Measurements from ENCODE around the gene ZNF383.
"Not testable (repeated sequence)": the region's sequence is repeated elsewhere in the genome, so short reads cannot be mapped to it uniquely, and the experiment has no call there.

The ZNF383 gene

GRCh38 chr19:37195248-37195647 lies 22.8 kb upstream of the ZNF383 start:
- 100% methylated on average over 1 of the region's 4 CpGs for WGBS
- not testable (repeated sequence) for H3K23ac ChIP-seq (ENCODE audit: low read length in 2 of 2); H3K4me1 ChIP-seq (ENCODE audit: control insufficient read depth, insufficient read depth, low read depth, low read length); H3K4ac ChIP-seq (ENCODE audit: low read depth in 1 of 2, low read length in 2 of 2); H2BK120ac ChIP-seq (ENCODE audit: low read depth, low read length); H3K27me3 ChIP-seq (ENCODE audit: control insufficient read depth in 1 of 2, insufficient read depth in 1 of 2, low read length in 2 of 2); H4K91ac ChIP-seq (ENCODE audit: low read length); DNase-seq; H2AK5ac ChIP-seq (ENCODE audit: low read length, severe bottlenecking); H2BK5ac ChIP-seq (ENCODE audit: low read depth, low read length, poor library complexity, severe bottlenecking); H3K4me2 ChIP-seq (ENCODE audit: low read length, poor library complexity, severe bottlenecking); H3K14ac ChIP-seq (ENCODE audit: low read length in 2 of 2); H4K8ac ChIP-seq (ENCODE audit: low read length); H3K27ac ChIP-seq (ENCODE audit: low read length, poor library complexity, severe bottlenecking); H2AFZ ChIP-seq (ENCODE audit: low read depth, low read length); H2BK15ac ChIP-seq (ENCODE audit: low read depth, poor library complexity, severe bottlenecking); H3K4me3 ChIP-seq (ENCODE audit: insufficient read depth in 1 of 2, low read depth in 1 of 2, low read length in 2 of 2); H3K9ac ChIP-seq (ENCODE audit: low read length); H3K79me1 ChIP-seq (replicated peaks; ENCODE audit: low read length, poor library complexity, severe bottlenecking); H2BK12ac ChIP-seq (ENCODE audit: low read length in 2 of 2); H3K18ac ChIP-seq (ENCODE audit: low read depth in 1 of 2, low read length in 2 of 2)
- peaks cover 65% of the 10 kb centered on the region for H3K9me3 ChIP-seq (ENCODE audit: control insufficient read depth, low read length)
- peaks cover 43 to 73% of the 10 kb centered on the region in 2 experiments for H3K36me3 ChIP-seq (ENCODE audit: control insufficient read depth in 1 of 2, insufficient read depth in 2 of 2, low read depth in 1 of 2, low read length in 2 of 2)

DNA sequence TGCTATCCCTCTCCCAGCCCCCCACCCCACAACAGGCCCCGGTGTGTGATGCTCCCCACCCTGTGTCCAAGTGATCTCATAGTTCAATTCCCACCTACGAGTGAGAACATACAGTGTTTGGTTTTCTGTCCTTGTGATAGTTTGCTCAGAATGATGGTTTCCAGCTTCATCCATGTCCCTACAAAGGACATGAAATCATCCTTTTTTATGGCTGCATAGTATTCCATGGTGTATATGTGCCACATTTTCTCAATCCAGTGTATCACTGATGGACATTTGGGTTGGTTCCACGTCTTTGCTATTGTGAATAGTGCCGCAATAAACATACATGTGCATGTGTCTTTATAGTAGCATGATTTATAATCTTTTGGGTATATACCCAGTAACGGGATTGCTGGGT lies 20.9 kb upstream of the ZNF383 start:
- not testable (repeated sequence) for H3K4me2 ChIP-seq (ENCODE audit: low read length, poor library complexity, severe bottlenecking); H3K18ac ChIP-seq (ENCODE audit: low read depth in 1 of 2, low read length in 2 of 2); H3K27ac ChIP-seq (ENCODE audit: low read length, poor library complexity, severe bottlenecking); H2BK12ac ChIP-seq (ENCODE audit: low read length in 2 of 2); DNase-seq; H3K79me1 ChIP-seq (replicated peaks; ENCODE audit: low read length, poor library complexity, severe bottlenecking); H3K9ac ChIP-seq (ENCODE audit: low read length); H4K91ac ChIP-seq (ENCODE audit: low read length); H3K4me1 ChIP-seq (ENCODE audit: control insufficient read depth, insufficient read depth, low read depth, low read length); H3K4ac ChIP-seq (ENCODE audit: low read depth in 1 of 2, low read length in 2 of 2); H3K27me3 ChIP-seq (ENCODE audit: control insufficient read depth in 1 of 2, insufficient read depth in 1 of 2, low read length in 2 of 2); H2AFZ ChIP-seq (ENCODE audit: low read depth, low read length); H3K4me3 ChIP-seq (ENCODE audit: insufficient read depth in 1 of 2, low read depth in 1 of 2, low read length in 2 of 2); H4K8ac ChIP-seq (ENCODE audit: low read length); H2AK5ac ChIP-seq (ENCODE audit: low read length, severe bottlenecking); H2BK120ac ChIP-seq (ENCODE audit: low read depth, low read length); H2BK15ac ChIP-seq (ENCODE audit: low read depth, poor library complexity, severe bottlenecking); H3K23ac ChIP-seq (ENCODE audit: low read length in 2 of 2); H2BK5ac ChIP-seq (ENCODE audit: low read depth, low read length, poor library complexity, severe bottlenecking); H3K14ac ChIP-seq (ENCODE audit: low read length in 2 of 2)
- Histone ChIP-seq H3K9me3 (ENCODE audit: control insufficient read depth, low read length) (peaks cover 67% of the 10 kb centered on the region), H3K36me3 (ENCODE audit: control insufficient read depth in 1 of 2, insufficient read depth in 2 of 2, low read depth in 1 of 2, low read length in 2 of 2) (peaks cover 30 to 68% of the 10 kb centered on the region in 2 experiments)
- 80% methylated on average over 1 of the region's 5 CpGs for WGBS

DNA sequence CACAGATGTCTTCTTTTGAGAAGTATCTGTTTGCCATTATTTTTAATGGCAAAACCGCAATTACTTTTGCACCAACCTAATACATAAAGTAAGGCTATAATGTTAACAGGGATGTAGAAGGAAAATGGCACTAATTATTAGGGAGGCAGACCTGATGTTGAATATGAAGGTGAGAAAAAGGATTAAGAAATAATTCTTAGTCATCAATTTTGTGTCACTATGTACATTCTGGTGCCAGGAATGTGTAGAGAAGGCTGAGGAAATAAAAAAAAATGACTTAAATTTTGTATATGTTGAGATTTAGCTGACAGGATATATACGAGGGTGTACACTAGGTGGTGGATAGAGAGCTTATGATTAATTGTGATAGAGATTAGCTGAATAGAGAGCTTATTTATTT lies 20.2 kb upstream of the ZNF383 start:
- no peaks in the 10 kb centered on the region for H3K27me3 ChIP-seq (ENCODE audit: control insufficient read depth in 1 of 2, insufficient read depth in 1 of 2, low read length in 2 of 2)
- H3K4me1 ChIP-seq (ENCODE audit: control insufficient read depth, insufficient read depth, low read depth, low read length) = no peaks in the 10 kb centered on the region
- 100% methylated on average over 1 of the region's 2 CpGs for WGBS
- H2BK5ac ChIP-seq (ENCODE audit: low read depth, low read length, poor library complexity, severe bottlenecking) = no peak overlapping the region
- no peak overlapping the region for H3K4ac ChIP-seq (ENCODE audit: low read depth in 1 of 2, low read length in 2 of 2)
- no peak overlapping the region for H3K4me2 ChIP-seq (ENCODE audit: low read length, poor library complexity, severe bottlenecking)
- no peak overlapping the region for H4K8ac ChIP-seq (ENCODE audit: low read length)
- H2AFZ ChIP-seq (ENCODE audit: low read depth, low read length) = no peak overlapping the region
- no peak overlapping the region for H2BK12ac ChIP-seq (ENCODE audit: low read length in 2 of 2)
- no peak overlapping the region for H3K23ac ChIP-seq (ENCODE audit: low read length in 2 of 2)
- no peaks in the 10 kb centered on the region for H3K79me1 ChIP-seq (replicated peaks; ENCODE audit: low read length, poor library complexity, severe bottlenecking)
- no peak overlapping the region for H3K14ac ChIP-seq (ENCODE audit: low read length in 2 of 2)
- no peak overlapping the region for H2BK120ac ChIP-seq (ENCODE audit: low read depth, low read length)
- no peak overlapping the region for H4K91ac ChIP-seq (ENCODE audit: low read length)
- no peak overlapping the region for H3K27ac ChIP-seq (ENCODE audit: low read length, poor library complexity, severe bottlenecking)
- no peak overlapping the region for H2BK15ac ChIP-seq (ENCODE audit: low read depth, poor library complexity, severe bottlenecking)
- no peak for DNase-seq
- no peak overlapping the region for H3K9ac ChIP-seq (ENCODE audit: low read length)
- H3K4me3 ChIP-seq (ENCODE audit: insufficient read depth in 1 of 2, low read depth in 1 of 2, low read length in 2 of 2) = no peak overlapping the region
- peaks cover 71% of the 10 kb centered on the region for H3K9me3 ChIP-seq (ENCODE audit: control insufficient read depth, low read length)
- peaks cover 27 to 71% of the 10 kb centered on the region in 2 experiments for H3K36me3 ChIP-seq (ENCODE audit: control insufficient read depth in 1 of 2, insufficient read depth in 2 of 2, low read depth in 1 of 2, low read length in 2 of 2)
- H2AK5ac ChIP-seq (ENCODE audit: low read length, severe bottlenecking) = no peak overlapping the region
- no peak overlapping the region for H3K18ac ChIP-seq (ENCODE audit: low read depth in 1 of 2, low read length in 2 of 2)

GRCh38 chr19:37217480-37217774 lies 587 bp upstream of the ZNF383 start:
- H4K8ac ChIP-seq (ENCODE audit: low read length) = peak overlapping the region; percentile 79
- no peak for DNase-seq
- no peak overlapping the region for H2AFZ ChIP-seq (ENCODE audit: low read depth, low read length)
- no peak overlapping the region for H2AK5ac ChIP-seq (ENCODE audit: low read length, severe bottlenecking)
- 0% methylated on average over 6 of the region's 7 CpGs for WGBS
- no peak overlapping the region for H2BK15ac ChIP-seq (ENCODE audit: low read depth, poor library complexity, severe bottlenecking)
- H3K4me1 ChIP-seq (ENCODE audit: control insufficient read depth, insufficient read depth, low read depth, low read length) = peaks cover 4% of the 10 kb centered on the region
- H3K9me3 ChIP-seq (ENCODE audit: control insufficient read depth, low read length) = peaks cover 20% of the 10 kb centered on the region
- peaks cover 12% of the 10 kb centered on the region for H3K79me1 ChIP-seq (replicated peaks; ENCODE audit: low read length, poor library complexity, severe bottlenecking)
- H3K9ac ChIP-seq (ENCODE audit: low read length) = peak overlapping the region; percentile 95
- no peak overlapping the region for H3K14ac ChIP-seq (ENCODE audit: low read length in 2 of 2)
- H3K23ac ChIP-seq (ENCODE audit: low read length in 2 of 2) = no peak overlapping the region
- peak overlapping the region in 1 of 2 experiments; percentile 43 for H3K18ac ChIP-seq (ENCODE audit: low read depth in 1 of 2, low read length in 2 of 2)
- H3K27me3 ChIP-seq (ENCODE audit: control insufficient read depth in 1 of 2, insufficient read depth in 1 of 2, low read length in 2 of 2) = no peaks in the 10 kb centered on the region
- peak overlapping the region; percentile 82 for H3K4me2 ChIP-seq (ENCODE audit: low read length, poor library complexity, severe bottlenecking)
- peak overlapping the region; percentile 83 to 97 for H3K4me3 ChIP-seq (ENCODE audit: insufficient read depth in 1 of 2, low read depth in 1 of 2, low read length in 2 of 2)
- H2BK5ac ChIP-seq (ENCODE audit: low read depth, low read length, poor library complexity, severe bottlenecking) = no peak overlapping the region
- peaks cover 18 to 26% of the 10 kb centered on the region in 2 experiments for H3K36me3 ChIP-seq (ENCODE audit: control insufficient read depth in 1 of 2, insufficient read depth in 2 of 2, low read depth in 1 of 2, low read length in 2 of 2)
- H3K4ac ChIP-seq (ENCODE audit: low read depth in 1 of 2, low read length in 2 of 2) = peak overlapping the region in 1 of 2 experiments; percentile 73
- no peak overlapping the region for H4K91ac ChIP-seq (ENCODE audit: low read length)
- H2BK120ac ChIP-seq (ENCODE audit: low read depth, low read length) = no peak overlapping the region
- H2BK12ac ChIP-seq (ENCODE audit: low read length in 2 of 2) = no peak overlapping the region
- H3K27ac ChIP-seq (ENCODE audit: low read length, poor library complexity, severe bottlenecking) = peak overlapping the region; percentile 25
